MM.1S (cell line): Measurements from ENCODE around the gene ECE1.

Experiments
- EZH2 ChIP-seq: fragments of 300-600 bp; sonication (generic); optimal IDR thresholded peaks from 2 replicates; pipeline ENCODE3; 2017; ENCODE audit warnings: low read depth, mild to moderate bottlenecking, antibody characterized with exemption, low read length, mixed read lengths
- EZH2phosphoT487 ChIP-seq: fragments of 300-600 bp; sonication (generic); IDR thresholded peaks from 2 replicates; pipeline ENCODE4 v1.6.1; 2018; ENCODE audit warnings: antibody characterized with exemption, low read length
- TF ChIP-seq, protein P1 (sequence below): fragments of 300-600 bp; sonication (generic); IDR thresholded peaks from 2 replicates; pipeline ENCODE4 v1.5.1; 2016; ENCODE audit warnings: antibody characterized with exemption, low read length, mixed read lengths

DNA sequence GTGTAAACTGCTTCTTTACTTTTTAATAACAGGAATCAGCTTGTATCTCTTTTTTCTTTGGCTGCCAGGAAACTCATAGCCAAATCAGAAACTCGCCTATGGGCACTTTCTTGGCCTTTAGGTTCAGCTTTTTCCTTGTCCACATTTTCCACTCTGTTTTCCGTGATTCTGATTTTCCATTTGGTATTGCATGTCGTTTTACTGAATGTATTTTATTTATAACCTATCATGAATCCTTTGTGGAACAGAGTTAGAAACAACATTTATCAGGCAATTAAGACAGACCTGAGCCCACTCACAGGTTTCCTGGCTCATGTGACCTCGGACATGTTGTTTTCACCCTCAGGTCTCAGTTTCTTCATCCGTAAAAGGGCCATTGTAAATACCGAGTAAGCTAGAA is 5.3 kb upstream of the ECE1 start:
- TF ChIP-seq, protein P1, sequence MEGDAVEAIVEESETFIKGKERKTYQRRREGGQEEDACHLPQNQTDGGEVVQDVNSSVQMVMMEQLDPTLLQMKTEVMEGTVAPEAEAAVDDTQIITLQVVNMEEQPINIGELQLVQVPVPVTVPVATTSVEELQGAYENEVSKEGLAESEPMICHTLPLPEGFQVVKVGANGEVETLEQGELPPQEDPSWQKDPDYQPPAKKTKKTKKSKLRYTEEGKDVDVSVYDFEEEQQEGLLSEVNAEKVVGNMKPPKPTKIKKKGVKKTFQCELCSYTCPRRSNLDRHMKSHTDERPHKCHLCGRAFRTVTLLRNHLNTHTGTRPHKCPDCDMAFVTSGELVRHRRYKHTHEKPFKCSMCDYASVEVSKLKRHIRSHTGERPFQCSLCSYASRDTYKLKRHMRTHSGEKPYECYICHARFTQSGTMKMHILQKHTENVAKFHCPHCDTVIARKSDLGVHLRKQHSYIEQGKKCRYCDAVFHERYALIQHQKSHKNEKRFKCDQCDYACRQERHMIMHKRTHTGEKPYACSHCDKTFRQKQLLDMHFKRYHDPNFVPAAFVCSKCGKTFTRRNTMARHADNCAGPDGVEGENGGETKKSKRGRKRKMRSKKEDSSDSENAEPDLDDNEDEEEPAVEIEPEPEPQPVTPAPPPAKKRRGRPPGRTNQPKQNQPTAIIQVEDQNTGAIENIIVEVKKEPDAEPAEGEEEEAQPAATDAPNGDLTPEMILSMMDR = no peak
- TF ChIP-seq EZH2 (no peak), EZH2phosphoT487 (no peak)
